ENCODE measurements around the gene ARHGAP22.

- TF ChIP-seq JUND (IDR thresholded peaks at IDR 0.05), result no peak
- no peak for TF ChIP-seq CTCF (IDR thresholded peaks at IDR 0.05; ENCODE audit: low read depth, low read length, missing input control)
- no peak for TF ChIP-seq TAF1 (conservative IDR thresholded peaks at IDR 0.05)
- TF ChIP-seq YY1 (IDR thresholded peaks at IDR 0.05), result no peak
- TF ChIP-seq GABPA (IDR thresholded peaks at IDR 0.05 in 1 of 2, conservative IDR thresholded peaks at IDR 0.05 in 1 of 2), result no peak
- no peak for TF ChIP-seq REST (IDR thresholded peaks at IDR 0.05)
Measured at GRCh38 chr10:48552946-48553564, 51.8 kb downstream of the ARHGAP22 start.
